Measurements from ENCODE around the gene ZMAT5.

DNA sequence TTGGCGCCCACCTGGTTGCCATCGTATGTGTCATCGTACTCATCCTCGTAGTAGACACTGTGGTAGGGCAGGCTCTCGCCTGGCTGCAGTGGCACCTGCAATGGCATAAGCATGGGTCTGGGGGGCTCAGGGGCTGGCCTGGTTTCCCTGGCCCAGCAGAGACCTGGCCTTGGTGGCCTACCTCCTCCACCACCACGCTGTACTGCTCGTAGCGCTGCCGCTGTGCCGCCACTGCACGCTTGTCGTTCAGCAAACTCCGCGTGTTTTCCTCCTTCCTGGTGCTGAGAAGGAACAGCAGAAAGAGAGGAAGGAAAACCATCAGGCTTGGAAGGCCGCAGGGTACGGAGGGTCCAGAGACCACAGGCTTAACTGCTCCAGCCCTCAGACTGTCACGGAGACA lies 26.6 kb upstream of the ZMAT5 start:
- TF ChIP-seq, protein P1, sequence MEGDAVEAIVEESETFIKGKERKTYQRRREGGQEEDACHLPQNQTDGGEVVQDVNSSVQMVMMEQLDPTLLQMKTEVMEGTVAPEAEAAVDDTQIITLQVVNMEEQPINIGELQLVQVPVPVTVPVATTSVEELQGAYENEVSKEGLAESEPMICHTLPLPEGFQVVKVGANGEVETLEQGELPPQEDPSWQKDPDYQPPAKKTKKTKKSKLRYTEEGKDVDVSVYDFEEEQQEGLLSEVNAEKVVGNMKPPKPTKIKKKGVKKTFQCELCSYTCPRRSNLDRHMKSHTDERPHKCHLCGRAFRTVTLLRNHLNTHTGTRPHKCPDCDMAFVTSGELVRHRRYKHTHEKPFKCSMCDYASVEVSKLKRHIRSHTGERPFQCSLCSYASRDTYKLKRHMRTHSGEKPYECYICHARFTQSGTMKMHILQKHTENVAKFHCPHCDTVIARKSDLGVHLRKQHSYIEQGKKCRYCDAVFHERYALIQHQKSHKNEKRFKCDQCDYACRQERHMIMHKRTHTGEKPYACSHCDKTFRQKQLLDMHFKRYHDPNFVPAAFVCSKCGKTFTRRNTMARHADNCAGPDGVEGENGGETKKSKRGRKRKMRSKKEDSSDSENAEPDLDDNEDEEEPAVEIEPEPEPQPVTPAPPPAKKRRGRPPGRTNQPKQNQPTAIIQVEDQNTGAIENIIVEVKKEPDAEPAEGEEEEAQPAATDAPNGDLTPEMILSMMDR (IDR thresholded peaks at IDR 0.05) = no peak
- TF ChIP-seq POLR2A (IDR thresholded peaks at IDR 0.05) = no peak
